ENCODE measurements around the gene NRXN3.

DNA sequence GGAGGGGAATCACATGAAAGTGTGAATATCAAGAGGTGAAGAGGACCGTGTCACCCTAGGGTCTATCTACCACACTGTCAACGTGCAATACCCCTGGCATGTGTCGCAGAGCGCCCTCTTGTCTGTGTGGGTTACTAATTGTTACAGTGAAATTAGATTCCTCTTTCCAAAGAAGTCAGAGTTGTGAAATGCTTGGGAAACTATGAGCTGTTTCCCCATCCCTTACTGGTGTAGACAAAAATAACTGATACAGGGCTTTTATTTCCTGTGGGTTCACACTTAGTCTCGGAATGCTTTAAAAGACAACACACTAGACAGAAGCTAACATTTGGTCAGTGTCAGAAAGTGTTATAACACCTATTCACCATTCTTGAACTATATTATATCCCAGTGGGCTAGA lies 597.3 kb downstream of the NRXN3 start:
- TF ChIP-seq TAF1 (conservative IDR thresholded peaks at IDR 0.05), result no peak
- no peak for TF ChIP-seq GABPA (IDR thresholded peaks at IDR 0.05 in 1 of 2, conservative IDR thresholded peaks at IDR 0.05 in 1 of 2)
- TF ChIP-seq CTCF (IDR thresholded peaks at IDR 0.05; ENCODE audit: low read depth, low read length, missing input control), result no peak
- TF ChIP-seq JUND (IDR thresholded peaks at IDR 0.05), result no peak
- TF ChIP-seq EGR1 (IDR thresholded peaks at IDR 0.05; ENCODE audit: low read depth in 2 of 2), result no peak
- no peak for TF ChIP-seq HNF4A (conservative IDR thresholded peaks at IDR 0.05)
- no peak for TF ChIP-seq YY1 (IDR thresholded peaks at IDR 0.05)
- TF ChIP-seq MAX (IDR thresholded peaks at IDR 0.05), result no peak
- no peak for TF ChIP-seq ZBTB33 (IDR thresholded peaks at IDR 0.05)
- no peak for TF ChIP-seq SP1 (IDR thresholded peaks at IDR 0.05)
- TF ChIP-seq REST (IDR thresholded peaks at IDR 0.05), result no peak
- no peak for TF ChIP-seq RXRA (IDR thresholded peaks at IDR 0.05)
- no peak for TF ChIP-seq ATF3 (IDR thresholded peaks at IDR 0.05)
